RWPE2 (cell line): ENCODE measurements around the gene CTDP1.

Experiments
- ATAC-seq: fragments of 200-7000 bp; cut with Tn5 transposase; 3 replicates; pipeline ENCODE4 v1.9.1; 2021; ENCODE audit warnings: low read depth
- DNase-seq: peaks from one replicate; pipeline ENCODE4 v3.0.0-alpha.2; 2020; ENCODE audit warnings: low spot score
- H3K27ac ChIP-seq: fragments of 450-650 bp; 2 replicates; pipeline ENCODE4 v1.5.1; 2017; ENCODE audit warnings: mild to moderate bottlenecking; ENCODE audit not compliant: poor library complexity, severe bottlenecking
- H3K27me3 ChIP-seq: fragments of 250-450 bp; sonication (Bioruptor Pico); 2 replicates; pipeline ENCODE4 v1.5.1; 2021; ENCODE audit warnings: mild to moderate bottlenecking, moderate library complexity; ENCODE audit not compliant: insufficient read depth, poor library complexity, severe bottlenecking
- H3K36me3 ChIP-seq: fragments of 250-450 bp; sonication (Bioruptor Pico); 2 replicates; pipeline ENCODE4 v1.5.1; 2020; ENCODE audit warnings: low read depth, mild to moderate bottlenecking, moderate library complexity
- H3K4me1 ChIP-seq: fragments of 250-450 bp; sonication (Bioruptor Pico); 2 replicates; pipeline ENCODE4 v1.5.1; 2021; ENCODE audit warnings: mild to moderate bottlenecking, moderate library complexity; ENCODE audit not compliant: insufficient read depth, poor library complexity, severe bottlenecking
- H3K4me3 ChIP-seq: fragments of 250-450 bp; sonication (Bioruptor Pico); 2 replicates; pipeline ENCODE4 v1.5.1; 2021; ENCODE audit warnings: mild to moderate bottlenecking, moderate library complexity; ENCODE audit not compliant: severe bottlenecking
- H3K9me3 ChIP-seq: fragments of 250-450 bp; sonication (Bioruptor Pico); 2 replicates; pipeline ENCODE4 v1.5.1; 2021; ENCODE audit warnings: mild to moderate bottlenecking, moderate library complexity; ENCODE audit not compliant: severe bottlenecking
- TF ChIP-seq, protein P1 (sequence below): fragments of 450-650 bp; IDR thresholded peaks from one replicate; pipeline ENCODE4 v1.5.1; 2017; ENCODE audit warnings: mild to moderate bottlenecking, moderate library complexity; ENCODE audit not compliant: poor library complexity, severe bottlenecking

Gene CTDP1

DNA sequence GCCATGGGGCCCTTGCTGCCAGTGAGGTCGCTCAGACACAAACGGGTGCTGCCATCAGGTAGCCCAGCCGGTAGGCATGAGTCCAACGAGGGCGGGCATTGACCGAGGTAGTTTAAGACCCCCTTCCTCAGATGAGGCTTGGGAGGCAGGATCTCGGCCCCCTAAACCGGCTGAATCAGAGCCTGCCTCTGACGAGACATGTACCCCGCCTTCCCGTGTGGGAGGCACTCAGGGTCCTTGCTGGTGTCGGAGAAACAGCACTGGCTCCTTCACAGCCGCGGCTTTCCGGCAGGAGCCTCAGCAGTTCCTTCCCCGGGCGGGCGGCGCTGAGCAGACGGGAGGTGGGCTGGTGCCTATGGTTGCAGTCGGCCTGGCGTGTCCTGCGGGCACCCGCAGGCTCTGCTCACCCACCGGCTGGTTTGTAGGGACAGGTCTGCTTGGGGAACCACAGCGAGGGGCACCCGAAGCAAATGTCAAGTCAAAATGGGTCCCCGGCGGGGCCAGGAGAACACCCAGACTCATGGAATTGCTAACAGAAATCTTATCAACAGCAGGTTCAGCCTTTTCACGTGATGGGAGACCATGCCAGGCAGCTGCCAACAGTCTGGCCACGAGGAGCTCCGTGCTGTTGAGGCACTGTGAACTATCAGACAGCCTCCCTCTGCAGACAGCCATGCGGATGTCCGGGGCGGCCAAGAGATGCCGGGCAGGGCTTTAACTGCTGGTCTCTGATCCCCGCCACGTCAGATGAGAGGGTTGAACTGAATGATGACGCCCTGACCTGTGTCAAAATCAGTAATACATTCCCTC is 121.0 kb downstream of the CTDP1 start:
- Histone ChIP-seq H3K4me1 (peaks cover 4% of the 10 kb centered on the region), H3K36me3 (no peaks in the 10 kb centered on the region), H3K27me3 (peaks cover 37% of the 10 kb centered on the region), H3K4me3 (no peak overlapping the region), H3K9me3 (no peaks in the 10 kb centered on the region), H3K27ac (no peak overlapping the region)
- peak; percentile 55 for DNase-seq
- ATAC-seq: no peak
- TF ChIP-seq, protein P1, sequence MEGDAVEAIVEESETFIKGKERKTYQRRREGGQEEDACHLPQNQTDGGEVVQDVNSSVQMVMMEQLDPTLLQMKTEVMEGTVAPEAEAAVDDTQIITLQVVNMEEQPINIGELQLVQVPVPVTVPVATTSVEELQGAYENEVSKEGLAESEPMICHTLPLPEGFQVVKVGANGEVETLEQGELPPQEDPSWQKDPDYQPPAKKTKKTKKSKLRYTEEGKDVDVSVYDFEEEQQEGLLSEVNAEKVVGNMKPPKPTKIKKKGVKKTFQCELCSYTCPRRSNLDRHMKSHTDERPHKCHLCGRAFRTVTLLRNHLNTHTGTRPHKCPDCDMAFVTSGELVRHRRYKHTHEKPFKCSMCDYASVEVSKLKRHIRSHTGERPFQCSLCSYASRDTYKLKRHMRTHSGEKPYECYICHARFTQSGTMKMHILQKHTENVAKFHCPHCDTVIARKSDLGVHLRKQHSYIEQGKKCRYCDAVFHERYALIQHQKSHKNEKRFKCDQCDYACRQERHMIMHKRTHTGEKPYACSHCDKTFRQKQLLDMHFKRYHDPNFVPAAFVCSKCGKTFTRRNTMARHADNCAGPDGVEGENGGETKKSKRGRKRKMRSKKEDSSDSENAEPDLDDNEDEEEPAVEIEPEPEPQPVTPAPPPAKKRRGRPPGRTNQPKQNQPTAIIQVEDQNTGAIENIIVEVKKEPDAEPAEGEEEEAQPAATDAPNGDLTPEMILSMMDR: no peak

DNA sequence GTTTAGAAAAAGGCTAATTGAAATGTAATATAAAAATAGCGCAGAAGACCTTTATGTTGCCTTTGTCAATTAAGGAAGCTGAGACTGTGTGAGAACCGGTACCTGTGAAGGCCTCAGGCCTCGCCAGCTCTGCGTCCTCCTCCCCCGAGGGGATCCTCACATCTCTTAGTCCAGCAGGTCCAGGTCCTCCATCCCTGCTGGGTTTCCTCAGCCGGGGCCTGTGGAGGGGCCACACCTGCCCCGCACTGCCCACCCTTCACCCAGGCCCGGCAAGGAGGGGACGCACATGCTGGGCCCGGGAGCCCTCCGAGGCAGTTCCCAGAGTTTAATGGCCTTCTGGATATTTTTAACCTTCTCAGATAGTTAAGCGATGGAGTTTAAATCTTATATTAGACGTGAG is 121.6 kb downstream of the CTDP1 start:
- H3K36me3 ChIP-seq: no peaks in the 10 kb centered on the region
- ATAC-seq (no peak), DNase-seq (no peak)
- H3K4me3 ChIP-seq: no peak overlapping the region
- H3K27ac ChIP-seq: no peak overlapping the region
- H3K4me1 ChIP-seq: no peaks in the 10 kb centered on the region
- no peaks in the 10 kb centered on the region for H3K9me3 ChIP-seq
- TF ChIP-seq, protein P1: no peak
- peaks cover 33% of the 10 kb centered on the region for H3K27me3 ChIP-seq

DNA sequence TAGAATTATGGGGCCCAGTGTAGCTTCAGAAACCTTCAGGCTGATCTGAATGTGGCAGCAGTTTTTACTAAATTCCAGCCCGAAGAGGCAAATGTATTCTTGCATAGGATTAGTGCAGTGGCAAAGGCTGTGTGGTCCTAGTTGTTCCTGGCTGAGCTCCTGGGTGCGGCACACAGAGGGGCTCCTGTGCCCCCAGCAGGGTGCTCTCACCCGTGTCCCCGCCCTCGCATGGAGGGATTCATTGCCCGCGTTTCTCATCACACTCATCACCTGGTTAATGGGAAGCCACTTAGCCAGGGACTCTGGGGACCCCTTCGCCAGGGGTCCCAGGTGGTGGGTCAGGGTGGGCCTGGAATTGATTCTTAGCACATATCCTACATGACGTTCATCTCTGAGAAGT is 122.0 kb downstream of the CTDP1 start:
- Histone ChIP-seq H3K4me3 (no peak overlapping the region), H3K9me3 (no peaks in the 10 kb centered on the region), H3K36me3 (no peaks in the 10 kb centered on the region), H3K27ac (no peak overlapping the region), H3K27me3 (peaks cover 31% of the 10 kb centered on the region), H3K4me1 (no peaks in the 10 kb centered on the region)
- DNase-seq (no peak), ATAC-seq (no peak)
- TF ChIP-seq, protein P1: no peak

DNA sequence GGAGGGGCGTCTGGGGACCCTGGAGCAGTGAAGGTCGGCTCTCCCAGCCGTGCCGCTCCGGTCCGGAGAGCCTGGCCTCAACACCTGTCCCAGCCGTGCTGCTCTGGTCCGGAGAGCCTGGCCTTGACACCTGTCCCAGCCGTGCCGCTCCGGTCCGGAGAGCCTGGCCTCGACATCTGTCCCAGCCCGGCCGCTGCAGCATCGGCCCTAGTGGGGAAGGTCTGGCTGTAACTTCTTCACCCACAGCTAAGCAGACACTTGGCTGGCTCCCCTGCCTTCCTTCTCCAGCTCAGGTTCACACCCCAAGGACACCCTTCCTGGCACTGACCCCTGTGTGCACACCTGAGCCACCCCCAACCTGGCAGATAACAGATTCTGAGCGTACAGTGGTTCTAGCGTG is 122.7 kb downstream of the CTDP1 start:
- H3K36me3 ChIP-seq: no peaks in the 10 kb centered on the region
- H3K4me1 ChIP-seq: no peaks in the 10 kb centered on the region
- H3K9me3 ChIP-seq: no peaks in the 10 kb centered on the region
- TF ChIP-seq, protein P1: no peak
- ATAC-seq (no peak), DNase-seq (peak; percentile 49)
- no peak overlapping the region for H3K27ac ChIP-seq
- H3K27me3 ChIP-seq: peaks cover 24% of the 10 kb centered on the region
- H3K4me3 ChIP-seq: no peak overlapping the region

DNA sequence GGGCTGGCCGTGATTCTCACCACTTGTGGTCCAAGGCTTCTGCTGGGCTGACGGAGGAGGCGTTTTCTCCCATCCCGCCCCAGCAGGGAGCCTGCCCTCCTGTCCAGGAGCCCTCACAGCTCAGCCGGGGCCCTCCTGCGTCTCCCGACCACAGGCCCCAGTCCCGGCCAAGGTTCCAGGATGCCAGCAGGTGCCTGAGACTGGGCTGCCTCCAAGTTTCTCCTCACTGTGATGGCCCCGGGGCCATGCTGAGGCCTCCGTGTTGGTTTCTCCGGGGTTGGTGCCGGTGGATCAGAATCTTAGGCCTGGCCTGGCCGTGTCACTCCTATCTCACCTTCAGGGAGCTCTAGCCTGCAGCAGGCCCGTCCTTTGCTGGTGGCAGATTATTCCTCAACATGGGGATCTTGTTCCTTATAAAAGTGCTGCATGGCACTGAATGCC is 124.0 kb downstream of the CTDP1 start:
- Histone ChIP-seq H3K27ac (no peak overlapping the region), H3K36me3 (no peaks in the 10 kb centered on the region), H3K9me3 (no peaks in the 10 kb centered on the region), H3K4me3 (no peak overlapping the region), H3K4me1 (no peaks in the 10 kb centered on the region), H3K27me3 (peaks cover 14% of the 10 kb centered on the region)
- peak; percentile 62 for DNase-seq
- TF ChIP-seq, protein P1: no peak
- no peak for ATAC-seq
